Parathyroid adenoma (tissue), 2 donors: ENCODE data around the gene MTSS2.
A peak's percentile ranks its signal among the peaks of the same experiment; 100 is the strongest.

Experiments used
- H2AFZ ChIP-seq: fragments of 300-600 bp; sonication (generic); one replicate; pipeline ENCODE4 v1.7.0; 2017; ENCODE audit warnings: antibody characterized with exemption, mild to moderate bottlenecking
- H3K27ac ChIP-seq: fragments of 300-600 bp; sonication (generic); one replicate; pipeline ENCODE4 v1.7.0; 2017
- H3K27me3 ChIP-seq: fragments of 300-600 bp; sonication (generic); one replicate; pipeline ENCODE4 v1.7.0; 2017; ENCODE audit warnings: low read length; ENCODE audit not compliant: control insufficient read depth, insufficient read depth
- H3K36me3 ChIP-seq: fragments of 300-600 bp; sonication (generic); one replicate; pipeline ENCODE4 v1.7.0; 2017; ENCODE audit warnings: low read length; ENCODE audit not compliant: control insufficient read depth, insufficient read depth
- H3K4me1 ChIP-seq: fragments of 300-600 bp; sonication (generic); one replicate; pipeline ENCODE4 v1.7.0; 2017; ENCODE audit warnings: control low read depth
- H3K4me2 ChIP-seq: fragments of 300-600 bp; sonication (generic); one replicate; pipeline ENCODE4 v1.7.0; 2017; ENCODE audit warnings: low read length
- H3K4me3 ChIP-seq: fragments of 300-600 bp; sonication (generic); one replicate; pipeline ENCODE4 v1.7.0; 2017; ENCODE audit warnings: low read depth, low read length
- H3K79me2 ChIP-seq: fragments of 300-600 bp; sonication (generic); one replicate; pipeline ENCODE4 v1.7.0; 2017; ENCODE audit warnings: control low read depth
- H3K9ac ChIP-seq: fragments of 300-600 bp; sonication (generic); one replicate; pipeline ENCODE4 v1.7.0; 2017; ENCODE audit warnings: mild to moderate bottlenecking
- H3K9me3 ChIP-seq: fragments of 300-600 bp; sonication (generic); one replicate; pipeline ENCODE4 v1.7.0; 2017; ENCODE audit warnings: low read length; ENCODE audit not compliant: control insufficient read depth
- TF ChIP-seq, protein P1 (sequence below): fragments of 300-600 bp; sonication (generic); IDR thresholded peaks from one replicate; pipeline ENCODE4 v1.7.0; 2017; ENCODE audit warnings: antibody characterized with exemption, mild to moderate bottlenecking
- donor health status: primary hyperparathyroidism.

MTSS2 gene

DNA sequence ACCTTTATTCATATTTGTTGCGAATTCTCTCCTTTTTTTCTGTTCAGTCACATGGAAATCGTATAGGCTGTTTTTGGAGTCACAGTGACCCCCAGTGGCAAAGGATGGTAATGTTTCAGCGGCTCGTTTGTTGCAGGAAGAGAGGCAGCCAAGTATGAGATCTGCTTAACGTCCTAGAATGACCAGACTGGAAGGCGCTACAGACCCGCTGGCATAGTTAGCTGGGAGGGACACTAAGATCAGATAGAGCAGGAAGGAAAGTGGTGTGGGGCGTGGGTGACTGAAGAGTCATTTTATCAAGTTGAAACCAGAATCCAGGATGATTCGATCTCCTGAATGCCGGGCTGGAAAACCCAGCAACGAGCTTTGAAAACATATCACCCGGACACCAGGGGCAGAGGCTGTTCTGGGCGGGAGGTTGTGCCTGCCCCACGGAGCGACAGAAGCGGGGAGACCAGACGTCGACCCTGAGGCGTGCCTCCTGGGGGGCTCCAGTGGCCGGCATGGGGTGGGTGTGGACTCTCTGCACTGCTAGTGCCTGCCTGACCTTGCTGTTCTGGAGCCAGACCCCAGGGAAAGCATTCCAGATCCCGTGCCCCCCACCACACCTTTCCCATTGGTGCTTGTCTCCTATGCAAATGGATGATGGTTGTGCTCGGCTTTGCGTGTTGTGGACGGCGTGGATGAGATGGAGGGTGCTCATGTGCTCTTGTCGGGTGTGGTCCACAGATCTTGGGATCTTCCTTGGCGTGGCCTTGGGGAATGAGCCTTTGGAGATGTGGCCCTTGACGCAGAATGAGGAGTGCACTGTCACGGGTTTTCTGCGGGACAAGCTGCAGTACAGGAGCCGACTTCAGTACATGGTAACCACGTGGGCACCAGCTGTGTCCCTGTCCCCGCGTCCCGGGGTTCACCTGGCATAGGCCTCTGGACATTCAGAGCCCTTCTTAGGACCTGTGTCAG, 31.8 kb downstream of the MTSS2 start:
- H2AFZ ChIP-seq, result peak overlapping the region; percentile 76
- H3K27ac ChIP-seq, result no peak overlapping the region
- no peaks in the 10 kb centered on the region for H3K79me2 ChIP-seq
- H3K27me3 ChIP-seq, result no peaks in the 10 kb centered on the region
- TF ChIP-seq, protein P1, sequence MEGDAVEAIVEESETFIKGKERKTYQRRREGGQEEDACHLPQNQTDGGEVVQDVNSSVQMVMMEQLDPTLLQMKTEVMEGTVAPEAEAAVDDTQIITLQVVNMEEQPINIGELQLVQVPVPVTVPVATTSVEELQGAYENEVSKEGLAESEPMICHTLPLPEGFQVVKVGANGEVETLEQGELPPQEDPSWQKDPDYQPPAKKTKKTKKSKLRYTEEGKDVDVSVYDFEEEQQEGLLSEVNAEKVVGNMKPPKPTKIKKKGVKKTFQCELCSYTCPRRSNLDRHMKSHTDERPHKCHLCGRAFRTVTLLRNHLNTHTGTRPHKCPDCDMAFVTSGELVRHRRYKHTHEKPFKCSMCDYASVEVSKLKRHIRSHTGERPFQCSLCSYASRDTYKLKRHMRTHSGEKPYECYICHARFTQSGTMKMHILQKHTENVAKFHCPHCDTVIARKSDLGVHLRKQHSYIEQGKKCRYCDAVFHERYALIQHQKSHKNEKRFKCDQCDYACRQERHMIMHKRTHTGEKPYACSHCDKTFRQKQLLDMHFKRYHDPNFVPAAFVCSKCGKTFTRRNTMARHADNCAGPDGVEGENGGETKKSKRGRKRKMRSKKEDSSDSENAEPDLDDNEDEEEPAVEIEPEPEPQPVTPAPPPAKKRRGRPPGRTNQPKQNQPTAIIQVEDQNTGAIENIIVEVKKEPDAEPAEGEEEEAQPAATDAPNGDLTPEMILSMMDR, result peak; percentile 95
- H3K9ac ChIP-seq, result no peak overlapping the region
- peak overlapping the region; percentile 3 for H3K4me3 ChIP-seq
- H3K4me2 ChIP-seq, result peak overlapping the region; percentile 32
- no peaks in the 10 kb centered on the region for H3K4me1 ChIP-seq
- H3K9me3 ChIP-seq, result no peaks in the 10 kb centered on the region
- no peaks in the 10 kb centered on the region for H3K36me3 ChIP-seq

DNA sequence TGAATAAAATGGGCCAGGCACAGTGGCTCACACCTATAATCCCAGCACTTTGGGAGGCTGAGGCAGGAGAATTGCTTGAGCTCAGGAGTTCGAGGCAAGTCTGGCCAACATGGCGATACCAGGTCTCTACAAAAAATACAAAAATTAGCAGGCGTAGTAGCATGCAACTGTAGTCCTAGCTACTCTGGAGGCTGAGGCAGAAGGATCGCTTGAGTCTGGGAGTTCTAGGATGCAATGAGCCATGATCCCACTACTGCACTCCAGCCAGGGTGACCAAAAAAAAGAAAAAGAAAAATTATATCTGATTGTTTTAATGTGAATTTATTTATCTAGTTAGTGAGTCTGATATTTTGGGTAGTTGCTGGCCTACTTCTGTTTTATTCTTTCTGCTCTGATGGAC, 32.4 kb downstream of the MTSS2 start:
- Histone ChIP-seq H3K27me3 (no peaks in the 10 kb centered on the region), H3K4me1 (no peaks in the 10 kb centered on the region), H2AFZ (peak overlapping the region; percentile 76), H3K36me3 (no peaks in the 10 kb centered on the region), H3K4me2 (no peak overlapping the region), H3K9me3 (no peaks in the 10 kb centered on the region), H3K27ac (no peak overlapping the region), H3K9ac (no peak overlapping the region), H3K79me2 (no peaks in the 10 kb centered on the region), H3K4me3 (peak overlapping the region; percentile 3)
- TF ChIP-seq, protein P1, result no peak

DNA sequence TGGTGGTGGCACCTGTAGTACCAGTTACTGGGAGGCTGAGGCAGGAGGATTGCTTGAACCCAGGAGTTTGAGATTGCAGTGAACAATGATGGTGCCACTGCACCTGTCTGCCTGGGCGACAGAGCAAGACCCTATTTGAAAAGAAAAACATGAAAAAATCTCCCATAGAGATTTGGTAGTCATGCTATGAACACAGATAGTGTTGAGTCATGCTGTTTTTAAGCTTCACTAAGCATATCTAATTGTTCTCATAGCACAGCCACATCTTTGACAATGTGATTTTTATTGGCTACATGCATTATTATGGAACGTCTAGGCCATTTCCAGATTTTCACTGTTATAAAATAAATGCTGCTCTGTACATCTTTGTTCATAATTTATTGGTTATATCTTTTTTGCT, 33.5 kb downstream of the MTSS2 start:
- no peaks in the 10 kb centered on the region for H3K36me3 ChIP-seq
- H3K27me3 ChIP-seq, result no peaks in the 10 kb centered on the region
- no peaks in the 10 kb centered on the region for H3K9me3 ChIP-seq
- TF ChIP-seq, protein P1, result no peak
- H3K9ac ChIP-seq, result no peak overlapping the region
- H3K27ac ChIP-seq, result no peak overlapping the region
- H3K4me1 ChIP-seq, result no peaks in the 10 kb centered on the region
- no peak overlapping the region for H3K4me2 ChIP-seq
- H2AFZ ChIP-seq, result no peak overlapping the region
- H3K79me2 ChIP-seq, result no peaks in the 10 kb centered on the region
- no peak overlapping the region for H3K4me3 ChIP-seq

DNA sequence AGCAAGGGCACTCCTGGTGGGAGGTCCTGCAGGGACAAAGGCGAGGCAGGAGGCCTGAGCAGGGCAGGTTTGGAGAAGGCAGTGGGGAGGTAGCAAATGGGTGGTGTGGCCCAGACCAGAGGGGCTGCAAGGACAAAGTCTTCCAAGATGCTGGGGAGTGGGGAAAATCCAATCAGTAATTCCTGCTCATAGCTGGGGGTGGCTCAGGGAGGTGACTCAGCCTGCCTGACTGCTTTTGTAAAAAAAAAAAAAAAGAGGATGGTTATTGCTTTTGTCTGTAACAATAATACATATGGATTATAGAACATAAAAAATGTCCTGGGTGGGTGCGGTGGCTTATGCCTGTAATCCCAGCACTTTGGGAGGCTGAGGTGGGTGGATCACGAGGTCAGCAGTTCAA, 34.3 kb downstream of the MTSS2 start:
- no peaks in the 10 kb centered on the region for H3K4me1 ChIP-seq
- TF ChIP-seq, protein P1, result no peak

DNA sequence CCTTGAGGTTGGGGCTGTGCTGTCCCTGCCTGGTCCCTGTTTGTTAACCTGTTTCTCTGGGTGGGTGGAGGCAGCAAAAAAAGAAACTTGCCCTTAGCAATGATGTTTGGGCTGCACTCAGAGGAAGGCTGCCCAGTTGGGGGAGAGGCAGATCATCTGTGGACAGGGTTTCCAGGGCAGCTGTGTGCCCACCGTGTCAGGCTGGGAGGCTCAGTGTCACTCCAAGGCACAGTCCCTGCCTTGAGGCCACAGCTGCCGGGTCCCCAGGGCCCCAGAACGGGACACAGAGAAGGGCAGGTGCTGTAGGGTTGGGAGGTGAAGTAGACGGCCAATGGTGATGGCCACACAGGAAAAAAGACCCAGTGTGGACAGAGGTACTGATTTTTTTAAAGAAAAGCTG, 35.6 kb downstream of the MTSS2 start:
- Histone ChIP-seq H3K79me2 (no peaks in the 10 kb centered on the region), H3K27me3 (no peaks in the 10 kb centered on the region), H2AFZ (no peak overlapping the region), H3K4me1 (no peaks in the 10 kb centered on the region), H3K4me2 (no peak overlapping the region), H3K9me3 (no peaks in the 10 kb centered on the region), H3K36me3 (no peaks in the 10 kb centered on the region), H3K4me3 (no peak overlapping the region), H3K27ac (no peak overlapping the region), H3K9ac (no peak overlapping the region)
- TF ChIP-seq, protein P1, result no peak

More for the DNA sequence above, 34.3 kb downstream of the MTSS2 start:
- no peak overlapping the region for H2AFZ ChIP-seq
- no peak overlapping the region for H3K9ac ChIP-seq
- H3K9me3 ChIP-seq, result no peaks in the 10 kb centered on the region
- H3K79me2 ChIP-seq, result no peaks in the 10 kb centered on the region
- no peak overlapping the region for H3K4me3 ChIP-seq
- H3K36me3 ChIP-seq, result no peaks in the 10 kb centered on the region
- H3K27ac ChIP-seq, result no peak overlapping the region
- H3K27me3 ChIP-seq, result no peaks in the 10 kb centered on the region
- H3K4me2 ChIP-seq, result no peak overlapping the region
